A549 (cell line): ENCODE results near the gene GRAP2. TPM values are rescaled to one million over a fixed set of nuclear protein-coding genes. Genes with fewer than 3 reads are reported as not detected.

Source experiments
- ATAC-seq, 2 experiments: fragments of 200-7000 bp in 1 of 2; fragments of >200 bp in 1 of 2; cut with Nextera tagmentation in 1 of 2; cut with Tn5 transposase in 1 of 2; 3 replicates each; pipeline versions ENCODE4 v1.8.0 to v1.9.1; 2018 to 2020; ENCODE audit warnings: mild to moderate bottlenecking in 1 of 2, moderate library complexity in 1 of 2
- CTCF ChIA-PET: fragments of 300-600 bp; sonication (Branson Sonifier 250); formaldehyde crosslinking; extraction: SDS; loops from one replicate; lab custom pipeline; 2021; ENCODE audit warnings: antibody characterized with exemption, inconsistent platforms; lab: Yijun Ruan, JAX
- POLR2A ChIA-PET: fragments of 350-600 bp; formaldehyde crosslinking; extraction: SDS; loops from one replicate; lab custom pipeline; 2021; ENCODE audit warnings: antibody characterized with exemption, inconsistent platforms; lab: Yijun Ruan, JAX
- DNase-seq, 2 experiments: peaks; one replicate each; pipeline versions ENCODE4 v3.0.0 to v3.0.0-alpha.2; 2011 to 2016; ENCODE audit warnings: low read depth in 1 of 2, low spot score in 1 of 2
- FAIRE-seq: peaks from 2 replicates; lab custom pipeline; 2011; peaks lifted over from hg19 to GRCh38; lab: Jason Lieb, UNC
- H3K27ac ChIP-seq, 2 experiments: fragments of >200 bp; sonication (Bioruptor Twin); formaldehyde crosslinking; 3 replicates each; pipeline ENCODE4 v1.5.1; 2016 to 2017
- H3K4me1 ChIP-seq: fragments of >200 bp; sonication (Bioruptor Twin); formaldehyde crosslinking; 3 replicates; pipeline ENCODE4 v1.6.1; 2016
- H3K4me2 ChIP-seq: fragments of >200 bp; sonication (Bioruptor Twin); formaldehyde crosslinking; 3 replicates; pipeline ENCODE4 v1.6.1; 2016
- H3K4me3 ChIP-seq: fragments of >200 bp; sonication (Bioruptor Twin); formaldehyde crosslinking; 3 replicates; pipeline ENCODE4 v1.5.1; 2016
- H3K9me3 ChIP-seq: fragments of >200 bp; sonication (Bioruptor Twin); formaldehyde crosslinking; 3 replicates; pipeline ENCODE4 v1.6.1; 2016
- BCL3 ChIP-seq: fragments of >200 bp; sonication (Bioruptor Twin); formaldehyde crosslinking; IDR thresholded peaks from 3 replicates; pipeline ENCODE4 v1.6.1; 2016
- CHD2 ChIP-seq: fragments of 150-350 bp; IDR thresholded peaks from 2 replicates; pipeline ENCODE4 v1.6.1; 2014; ENCODE audit warnings: low read length; ENCODE audit not compliant: partially characterized antibody
- ELK1 ChIP-seq: fragments of 150-350 bp; IDR thresholded peaks from 2 replicates; pipeline ENCODE4 v1.6.1; 2014; ENCODE audit warnings: low read depth, mild to moderate bottlenecking, low read length
- ESRRA ChIP-seq: fragments of 150-350 bp; IDR thresholded peaks from 2 replicates; pipeline ENCODE4 v1.6.1; 2014; ENCODE audit warnings: mild to moderate bottlenecking, low read length, borderline replicate concordance
- FOSB ChIP-seq: fragments of 250-450 bp; sonication (Bioruptor Pico); IDR thresholded peaks from 2 replicates; pipeline ENCODE4 v1.5.0; 2020; ENCODE audit warnings: mild to moderate bottlenecking, moderate library complexity
- HEYL ChIP-seq: fragments of 250-450 bp; sonication (Bioruptor Pico); IDR thresholded peaks from 2 replicates; pipeline ENCODE4 v1.8.0; 2021; ENCODE audit warnings: mild to moderate bottlenecking, moderate library complexity
- HMGXB4 ChIP-seq: fragments of 250-450 bp; sonication (Bioruptor Pico); IDR thresholded peaks from 2 replicates; pipeline ENCODE4 v1.5.0; 2021; ENCODE audit warnings: mild to moderate bottlenecking, moderate library complexity, borderline replicate concordance
- HOXA7 ChIP-seq: fragments of 250-450 bp; sonication (Bioruptor Pico); IDR thresholded peaks from 2 replicates; pipeline ENCODE4 v1.5.0; 2020; ENCODE audit warnings: mild to moderate bottlenecking, moderate library complexity
- HOXB5 ChIP-seq: fragments of 250-450 bp; sonication (Bioruptor Pico); IDR thresholded peaks from 2 replicates; pipeline ENCODE4 v1.5.0; 2020; ENCODE audit warnings: mild to moderate bottlenecking, moderate library complexity
- JUN ChIP-seq, 2 experiments: fragments of >200 bp; sonication (Bioruptor Twin); formaldehyde crosslinking; IDR thresholded peaks; 2 replicates in 1 of 2; 3 replicates in 1 of 2; pipeline ENCODE4 v1.6.1; 2016 to 2017
- KDM5A ChIP-seq: fragments of 200-600 bp; sonication (generic); IDR thresholded peaks from 2 replicates; pipeline ENCODE4 v1.6.1; 2016; ENCODE audit warnings: antibody characterized with exemption, mild to moderate bottlenecking
- MAFK ChIP-seq: fragments of 450-650 bp; IDR thresholded peaks from 2 replicates; pipeline ENCODE4 v1.6.1; 2014; ENCODE audit not compliant: partially characterized antibody
- MAX ChIP-seq: IDR thresholded peaks from 2 replicates; pipeline ENCODE4 v1.6.1; 2012
- MYC ChIP-seq: IDR thresholded peaks from 2 replicates; pipeline ENCODE4 v1.6.1; 2012; ENCODE audit warnings: mild to moderate bottlenecking, inconsistent platforms, low read length, improper control_type of control experiment, borderline replicate concordance
- NFE2L2 ChIP-seq: fragments of 150-350 bp; conservative IDR thresholded peaks from 2 replicates; pipeline ENCODE4 v1.6.1; 2014; ENCODE audit warnings: low read length
- NPAS2 ChIP-seq: fragments of 250-450 bp; sonication (Bioruptor Pico); IDR thresholded peaks from 2 replicates; pipeline ENCODE4 v1.8.0; 2022; ENCODE audit warnings: mild to moderate bottlenecking, moderate library complexity, borderline replicate concordance
- POLR2AphosphoS2 ChIP-seq: conservative IDR thresholded peaks from 2 replicates; pipeline ENCODE4 v1.6.1; 2012; ENCODE audit warnings: low read length, improper control_type of control experiment, inconsistent platforms
- RARB ChIP-seq: fragments of 250-450 bp; sonication (Bioruptor Pico); IDR thresholded peaks from 2 replicates; pipeline ENCODE4 v1.8.0; 2021; ENCODE audit warnings: mild to moderate bottlenecking, moderate library complexity
- RCOR1 ChIP-seq: fragments of 150-350 bp; IDR thresholded peaks from 2 replicates; pipeline ENCODE4 v1.6.1; 2014; ENCODE audit warnings: antibody characterized with exemption, low read length, low read depth
- SREBF2 ChIP-seq: fragments of 450-650 bp; IDR thresholded peaks from 2 replicates; pipeline ENCODE4 v1.6.1; 2014; ENCODE audit warnings: mild to moderate bottlenecking, moderate library complexity
- USF2 ChIP-seq: fragments of 450-650 bp; IDR thresholded peaks from 2 replicates; pipeline ENCODE4 v1.6.1; 2014; ENCODE audit warnings: antibody characterized with exemption
- ZFP36 ChIP-seq: fragments of 450-650 bp; IDR thresholded peaks from 2 replicates; pipeline ENCODE4 v1.6.1; 2014; ENCODE audit warnings: borderline replicate concordance; ENCODE audit not compliant: partially characterized antibody
- WGBS: methylation state at CpG from one replicate; pipeline ENCODE4 v1.1.6; 2017; ENCODE audit errors: missing lambda C conversion rate; 5-methylcytosine and 5-hydroxymethylcytosine counted together
- polyA plus RNA-seq, 4 experiments: library from polyadenylated mRNA; depleted of rRNA in 3 of 4; stranded (reverse); fragments of >200 nt; fragmentation: RNase III in 1 of 4; extraction: RNeasy Plus Mini Kit Qiagen cat#74134 plus additional on column Dnase treatment in 1 of 4; gene quantifications; 2 replicates in 3 of 4; 3 replicates in 1 of 4; pipeline ENCODE4 v1.2.3, GENCODE V29; 2011 to 2017

Gene GRAP2
- polyA plus RNA-seq, 2 of the 4 experiments (the other 2 are of a cell fraction): not detected

- no peak for DNase-seq
- Histone ChIP-seq H3K27ac (no peak overlapping the region), H3K9me3 (no peaks in the 10 kb centered on the region), H3K4me1 (no peaks in the 10 kb centered on the region), H3K4me3 (no peak overlapping the region), H3K4me2 (no peak overlapping the region)
- no peak for FAIRE-seq
- POLR2A ChIA-PET: no interaction called here
- CTCF ChIA-PET: interaction anchor here (1.1 kb wide), 1 partner anchor 96 kb away, joined by 3 read pairs; no protein-coding TSS in a partner anchor
- WGBS: 37% methylated on average over 4 of the region's 4 CpGs
- TF ChIP-seq CHD2 (no peak), HOXB5 (no peak), ESRRA (no peak)
- ATAC-seq: no peak
Observed at GRCh38 chr22:39928536-39929520, 27.9 kb downstream of the GRAP2 start.

- no peak for FAIRE-seq
- no peak for ATAC-seq
- DNase-seq: no peak
- H3K4me2 ChIP-seq: no peak overlapping the region
- TF ChIP-seq JUN (IDR thresholded peaks at IDR 0.05): no peak
- no peak for TF ChIP-seq NFE2L2
- no peak for TF ChIP-seq ELK1
- no peak for TF ChIP-seq USF2
- TF ChIP-seq MYC: no peak
- no peak for TF ChIP-seq NPAS2 (CRISPR knock-in tag)
- no peak for TF ChIP-seq SREBF2
- no peak for TF ChIP-seq RCOR1
- no peak for TF ChIP-seq MAFK
- no peak for TF ChIP-seq RARB (CRISPR knock-in tag)
- no peak for TF ChIP-seq MAX
- TF ChIP-seq ZFP36: no peak
- TF ChIP-seq KDM5A: no peak
- no peak for TF ChIP-seq FOSB (CRISPR knock-in tag)
- no peak for TF ChIP-seq HOXA7
- no peaks in the 10 kb centered on the region for H3K9me3 ChIP-seq
- ChIA-PET POLR2A (no interaction called here), CTCF (no interaction called here)
- H3K4me3 ChIP-seq: no peak overlapping the region
- no peaks in the 10 kb centered on the region for H3K4me1 ChIP-seq
- 0% methylated on average over 2 of the region's 2 CpGs for WGBS
- H3K27ac ChIP-seq: no peak overlapping the region
Observed at GRCh38 chr22:39931251-39931650, 30.4 kb downstream of the GRAP2 start.

- no peaks in the 10 kb centered on the region for H3K9me3 ChIP-seq
- WGBS: 1% methylated on average over 2 of the region's 2 CpGs
- TF ChIP-seq BCL3 (no peak), HMGXB4 (CRISPR knock-in tag) (no peak), POLR2AphosphoS2 (no peak), HEYL (CRISPR knock-in tag) (no peak)
- TF ChIP-seq, all 56 proteins: peak for 0
- ChIA-PET CTCF (interaction anchor here (0.6 to 1.1 kb wide), 3 partner anchors 73 to 984 kb away, joined by 3 to 5 read pairs (median 4); no protein-coding TSS in a partner anchor), POLR2A (no interaction called here)
- no peak overlapping the region for H3K4me3 ChIP-seq
- no peaks in the 10 kb centered on the region for H3K4me1 ChIP-seq
- H3K27ac ChIP-seq: no peak overlapping the region
- DNase-seq (no peak), ATAC-seq (no peak), FAIRE-seq (no peak)
- H3K4me2 ChIP-seq: no peak overlapping the region
Observed at GRCh38 chr22:39932166-39932565, 31.3 kb downstream of the GRAP2 start.
